H9 (cell line): Measurements from ENCODE around the gene GPHA2. TPM values are rescaled to one million over a fixed set of nuclear protein-coding genes. Genes with fewer than 3 reads are reported as not detected.

Experiments used
- DNase-seq: peaks from one replicate; pipeline ENCODE4 v3.0.0-alpha.2; 2017
- H2AFZ ChIP-seq: one replicate; pipeline ENCODE4 v1.6.1; 2013; ENCODE audit warnings: mild to moderate bottlenecking, low read length, control low read depth, moderate library complexity
- H2AK5ac ChIP-seq: 2 replicates; pipeline ENCODE4 v1.6.1; 2013; ENCODE audit warnings: low read length, control low read depth, mixed read lengths; ENCODE audit not compliant: insufficient read length
- H2BK120ac ChIP-seq: one replicate; pipeline ENCODE4 v1.6.1; 2013; ENCODE audit warnings: low read depth, mild to moderate bottlenecking, low read length, control low read depth, inconsistent platforms; ENCODE audit not compliant: poor library complexity, severe bottlenecking
- H2BK12ac ChIP-seq: 2 replicates; pipeline ENCODE4 v1.6.1; 2013; ENCODE audit warnings: low read length, control low read depth, mixed read lengths, low read depth; ENCODE audit not compliant: insufficient read length
- H2BK15ac ChIP-seq: 2 replicates; pipeline ENCODE4 v1.6.1; 2013; ENCODE audit warnings: low read depth, low read length, control low read depth
- H2BK20ac ChIP-seq: one replicate; pipeline ENCODE4 v1.6.1; 2013; ENCODE audit warnings: low read depth, mild to moderate bottlenecking, low read length, control low read depth, inconsistent platforms; ENCODE audit not compliant: poor library complexity, severe bottlenecking
- H2BK5ac ChIP-seq: 2 replicates; pipeline ENCODE4 v1.6.1; 2013; ENCODE audit warnings: low read length, control low read depth, mixed read lengths; ENCODE audit not compliant: insufficient read length
- H3K14ac ChIP-seq: 2 replicates; pipeline ENCODE4 v1.6.1; 2013; ENCODE audit warnings: low read length, control low read depth; ENCODE audit not compliant: insufficient read depth
- H3K18ac ChIP-seq: 2 replicates; pipeline ENCODE4 v1.6.1; 2013; ENCODE audit warnings: low read depth, mild to moderate bottlenecking, mixed read lengths, low read length, control low read depth; ENCODE audit not compliant: insufficient read length
- H3K23ac ChIP-seq: 2 replicates; pipeline ENCODE4 v1.6.1; 2013; ENCODE audit warnings: low read length, control low read depth, mixed read lengths, low read depth; ENCODE audit not compliant: insufficient read length
- H3K23me2 ChIP-seq: 2 replicates; pipeline ENCODE4 v1.6.1; 2013; ENCODE audit warnings: low read depth, mild to moderate bottlenecking, mixed read lengths, low read length, control low read depth; ENCODE audit not compliant: insufficient read length, poor library complexity, severe bottlenecking
- H3K27ac ChIP-seq: 2 replicates; pipeline ENCODE4 v1.5.1; 2013; ENCODE audit warnings: low read length, control low read depth, mixed read lengths, low read depth; ENCODE audit not compliant: insufficient read length
- H3K27me3 ChIP-seq: 2 replicates; pipeline ENCODE4 v1.6.1; 2013; ENCODE audit warnings: low read length, control low read depth, inconsistent platforms; ENCODE audit not compliant: insufficient read depth
- H3K4ac ChIP-seq: 2 replicates; pipeline ENCODE4 v1.6.1; 2013; ENCODE audit warnings: low read depth, mild to moderate bottlenecking, control low read depth, inconsistent platforms, low read length, moderate library complexity
- H3K4me1 ChIP-seq: 2 replicates; pipeline ENCODE4 v1.6.1; 2013; ENCODE audit warnings: low read length, control low read depth, inconsistent platforms; ENCODE audit not compliant: insufficient read depth
- H3K4me2 ChIP-seq: 2 replicates; pipeline ENCODE4 v1.6.1; 2013; ENCODE audit warnings: low read length, control low read depth, mixed read lengths; ENCODE audit not compliant: insufficient read length, insufficient read depth
- H3K56ac ChIP-seq: 2 replicates; pipeline ENCODE4 v1.6.1; 2013; ENCODE audit warnings: low read depth, mild to moderate bottlenecking, mixed read lengths, low read length, control low read depth; ENCODE audit not compliant: insufficient read length
- H3K79me1 ChIP-seq: 2 replicates; pipeline ENCODE4 v1.6.1; 2013; ENCODE audit warnings: low read depth, mild to moderate bottlenecking, moderate library complexity, low read length, control low read depth, inconsistent platforms; ENCODE audit not compliant: insufficient read depth, poor library complexity, severe bottlenecking
- H3K79me2 ChIP-seq: 2 replicates; pipeline ENCODE4 v1.6.1; 2013; ENCODE audit warnings: low read length, control low read depth, inconsistent platforms; ENCODE audit not compliant: insufficient read depth
- H3K9ac ChIP-seq: 2 replicates; pipeline ENCODE4 v1.6.1; 2013; ENCODE audit warnings: low read length, control low read depth, mixed read lengths; ENCODE audit not compliant: insufficient read length; ENCODE audit errors: extremely low read depth
- H3K9me3 ChIP-seq: one replicate; pipeline ENCODE4 v1.6.1; 2013; ENCODE audit warnings: low read depth, low read length, inconsistent platforms; ENCODE audit not compliant: control insufficient read depth
- H3T11ph ChIP-seq: one replicate; pipeline ENCODE4 v1.6.1; 2013; ENCODE audit warnings: mild to moderate bottlenecking, low read length, control low read depth, inconsistent platforms
- H4K20me1 ChIP-seq: one replicate; pipeline ENCODE4 v1.6.1; 2013; ENCODE audit not compliant: control insufficient read depth, insufficient read length, insufficient read depth
- H4K5ac ChIP-seq: 2 replicates; pipeline ENCODE4 v1.6.1; 2013; ENCODE audit warnings: low read depth, mild to moderate bottlenecking, mixed read lengths, low read length, control low read depth; ENCODE audit not compliant: insufficient read length
- H4K8ac ChIP-seq: replicated peaks from 2 replicates; pipeline ENCODE4 v1.6.1; 2013; ENCODE audit warnings: low read length, control low read depth, mixed read lengths, low read depth; ENCODE audit not compliant: insufficient read length
- H4K91ac ChIP-seq: 2 replicates; pipeline ENCODE4 v1.6.1; 2013; ENCODE audit warnings: low read depth, mild to moderate bottlenecking, moderate library complexity, mixed read lengths, low read length, control low read depth; ENCODE audit not compliant: insufficient read length
- H3K27ac Mint-ChIP-seq, 3 experiments: 2 replicates in 2 of 3; 3 replicates in 1 of 3; pipeline ENCODE4 v1.8.0; 2020 to 2021; ENCODE audit warnings: mixed read lengths in 3 of 3, mild to moderate bottlenecking in 1 of 3, moderate library complexity in 1 of 3
- H3K27me3 Mint-ChIP-seq: 2 replicates; pipeline ENCODE4 v1.8.0; 2021; ENCODE audit warnings: low read depth, mild to moderate bottlenecking, moderate library complexity, mixed read lengths
- H3K36me3 Mint-ChIP-seq, 3 experiments: 2 replicates in 2 of 3; 3 replicates in 1 of 3; pipeline ENCODE4 v1.8.0; 2020 to 2021; ENCODE audit warnings: low read depth in 3 of 3, mixed read lengths in 3 of 3; ENCODE audit not compliant: insufficient read depth in 1 of 3
- H3K4me1 Mint-ChIP-seq, 2 experiments: 2 replicates each; pipeline ENCODE4 v1.8.0; 2020; ENCODE audit warnings: mixed read lengths in 2 of 2
- H3K4me3 Mint-ChIP-seq, 2 experiments: 2 replicates in 1 of 2; 3 replicates in 1 of 2; pipeline ENCODE4 v1.8.0; 2020 to 2021; ENCODE audit warnings: mild to moderate bottlenecking in 2 of 2, mixed read lengths in 2 of 2, moderate library complexity in 1 of 2
- H3K9me3 Mint-ChIP-seq, 2 experiments: 2 replicates in 1 of 2; 3 replicates in 1 of 2; pipeline ENCODE4 v1.8.0; 2020; ENCODE audit warnings: mild to moderate bottlenecking in 2 of 2, mixed read lengths in 2 of 2, moderate library complexity in 1 of 2
- WGBS: extraction: QIAGEN DNeasy Blood & Tissue Kit; methylation state at CpG from one replicate; pipeline ENCODE4 v1.1.7; 2013; ENCODE audit warnings: missing lambda C conversion rate, low lambda C conversion rate, mixed read lengths; ENCODE audit not compliant: insufficient read length; ENCODE audit errors: extremely low coverage; 5-methylcytosine and 5-hydroxymethylcytosine counted together
- total RNA-seq: library from RNA; stranded (reverse); gene quantifications from 2 replicates; pipeline ENCODE4 v1.2.1, GENCODE V29; 2021
- TF ChIP-seq, protein P1 (sequence below): fragments of 200-600 bp; sonication (generic); conservative IDR thresholded peaks from 3 replicates; pipeline ENCODE4 v1.8.0; 2021; ENCODE audit warnings: antibody characterized with exemption, mild to moderate bottlenecking

GPHA2 gene
- total RNA-seq, 1 experiment from 2014 or later: 2.1 TPM

DNA sequence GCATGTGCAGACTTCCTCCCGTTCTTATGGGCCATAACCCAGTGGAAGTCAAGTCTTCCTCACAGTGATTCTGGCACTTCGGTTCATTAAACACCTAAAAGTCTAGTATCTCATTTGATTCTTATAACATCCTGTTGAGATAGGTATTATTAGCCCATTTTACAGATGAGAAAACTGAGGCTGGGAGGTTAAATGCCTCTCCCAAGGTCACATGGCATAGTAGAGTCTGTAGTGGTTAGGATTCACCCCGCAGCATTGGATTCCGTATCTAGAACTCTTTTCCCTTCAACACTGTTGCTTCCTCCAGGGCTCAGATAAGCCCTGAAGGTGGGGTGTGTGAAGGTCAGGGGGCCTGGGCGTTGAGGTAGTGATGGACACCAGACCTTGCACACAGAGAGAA, 3.4 kb downstream of the GPHA2 start:
- H4K20me1 ChIP-seq: no peaks in the 10 kb centered on the region
- H2AFZ ChIP-seq: no peak overlapping the region
- H3K4me1 Mint-ChIP-seq: peaks cover 16 to 40% of the 10 kb centered on the region in 2 experiments
- H2AK5ac ChIP-seq: no peak overlapping the region
- no peaks in the 10 kb centered on the region for H3K27me3 ChIP-seq
- no peak overlapping the region for H3K18ac ChIP-seq
- H3K27me3 Mint-ChIP-seq: peaks cover 2% of the 10 kb centered on the region
- H4K5ac ChIP-seq: no peak overlapping the region
- no peak overlapping the region for H2BK120ac ChIP-seq
- H3K9me3 Mint-ChIP-seq: no peaks in the 10 kb centered on the region
- H3K9me3 ChIP-seq: no peaks in the 10 kb centered on the region
- H2BK15ac ChIP-seq: no peak overlapping the region
- no peak overlapping the region for H3T11ph ChIP-seq
- no peaks in the 10 kb centered on the region for H3K79me1 ChIP-seq
- H3K27ac ChIP-seq: no peak overlapping the region
- H3K27ac Mint-ChIP-seq: no peak overlapping the region
- H3K4ac ChIP-seq: no peak overlapping the region
- H3K36me3 Mint-ChIP-seq: peaks cover 0 to 4% (median 0%) of the 10 kb centered on the region in 3 experiments; a peak in 2 of 7 replicates
- H3K4me1 ChIP-seq: peaks cover 7% of the 10 kb centered on the region; the same call in 1 of the 2 replicates
- no peak overlapping the region for H3K4me3 Mint-ChIP-seq
- H3K14ac ChIP-seq: no peak overlapping the region
- TF ChIP-seq, protein P1, sequence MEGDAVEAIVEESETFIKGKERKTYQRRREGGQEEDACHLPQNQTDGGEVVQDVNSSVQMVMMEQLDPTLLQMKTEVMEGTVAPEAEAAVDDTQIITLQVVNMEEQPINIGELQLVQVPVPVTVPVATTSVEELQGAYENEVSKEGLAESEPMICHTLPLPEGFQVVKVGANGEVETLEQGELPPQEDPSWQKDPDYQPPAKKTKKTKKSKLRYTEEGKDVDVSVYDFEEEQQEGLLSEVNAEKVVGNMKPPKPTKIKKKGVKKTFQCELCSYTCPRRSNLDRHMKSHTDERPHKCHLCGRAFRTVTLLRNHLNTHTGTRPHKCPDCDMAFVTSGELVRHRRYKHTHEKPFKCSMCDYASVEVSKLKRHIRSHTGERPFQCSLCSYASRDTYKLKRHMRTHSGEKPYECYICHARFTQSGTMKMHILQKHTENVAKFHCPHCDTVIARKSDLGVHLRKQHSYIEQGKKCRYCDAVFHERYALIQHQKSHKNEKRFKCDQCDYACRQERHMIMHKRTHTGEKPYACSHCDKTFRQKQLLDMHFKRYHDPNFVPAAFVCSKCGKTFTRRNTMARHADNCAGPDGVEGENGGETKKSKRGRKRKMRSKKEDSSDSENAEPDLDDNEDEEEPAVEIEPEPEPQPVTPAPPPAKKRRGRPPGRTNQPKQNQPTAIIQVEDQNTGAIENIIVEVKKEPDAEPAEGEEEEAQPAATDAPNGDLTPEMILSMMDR: no peak
- no peak overlapping the region for H4K91ac ChIP-seq
- no peak overlapping the region for H3K23ac ChIP-seq
- H2BK20ac ChIP-seq: no peak overlapping the region
- H3K56ac ChIP-seq: no peak overlapping the region
- peaks cover 4% of the 10 kb centered on the region for H3K23me2 ChIP-seq
- no peak overlapping the region for H3K4me2 ChIP-seq
- no CpG with 5 or more reads among the region's 5 CpGs for WGBS
- no peaks in the 10 kb centered on the region for H3K79me2 ChIP-seq
- no peak overlapping the region for H2BK12ac ChIP-seq
- H4K8ac ChIP-seq: no peak overlapping the region
- DNase-seq: no peak
- H2BK5ac ChIP-seq: no peak overlapping the region
- no peak overlapping the region for H3K9ac ChIP-seq
